Mucosa of rectum (tissue), 2 donors: Measurements from ENCODE around the gene GNAQ.
"Not testable (repeated sequence)": the region's sequence is repeated elsewhere in the genome, so short reads cannot be mapped to it uniquely, and the experiment has no call there.

Experiments used
- H3K27ac ChIP-seq, 2 donors: one replicate each; pipeline ENCODE4 v1.7.0; 2013; ENCODE audit warnings: inconsistent platforms in 2 of 2, low read depth in 2 of 2, low read length in 2 of 2
- H3K27me3 ChIP-seq, 2 donors: one replicate each; pipeline ENCODE4 v1.7.0; 2013; ENCODE audit warnings: low read length in 2 of 2; ENCODE audit not compliant: control insufficient read depth in 2 of 2, insufficient read depth in 2 of 2
- H3K36me3 ChIP-seq, 2 donors: one replicate each; pipeline ENCODE4 v1.7.0; 2013; ENCODE audit warnings: low read length in 2 of 2; ENCODE audit not compliant: control insufficient read depth in 2 of 2, insufficient read depth in 2 of 2
- H3K4me1 ChIP-seq, 2 donors: one replicate each; pipeline ENCODE4 v1.7.0; 2013; ENCODE audit warnings: low read length in 2 of 2, mild to moderate bottlenecking in 1 of 2; ENCODE audit not compliant: control insufficient read depth in 2 of 2, insufficient read depth in 2 of 2
- H3K4me3 ChIP-seq, 2 donors: one replicate each; pipeline ENCODE4 v1.7.0; 2013; ENCODE audit warnings: low read length in 2 of 2
- H3K9ac ChIP-seq, 2 donors: one replicate each; pipeline ENCODE4 v1.7.0; 2013; ENCODE audit warnings: low read length in 2 of 2, low read depth in 1 of 2, mild to moderate bottlenecking in 1 of 2
- H3K9me3 ChIP-seq, 2 donors: one replicate each; pipeline ENCODE4 v1.7.0; 2013; ENCODE audit warnings: low read length in 2 of 2; ENCODE audit not compliant: control insufficient read depth in 2 of 2
- donor health status: healthy.
- donor health status: Normal muscosa, but diverticular disease.

GNAQ gene

GRCh38 chr9:77887662-77888061, 143.9 kb downstream of the GNAQ start:
- no peak overlapping the region for H3K9ac ChIP-seq
- no peak overlapping the region for H3K4me3 ChIP-seq
- no peaks in the 10 kb centered on the region for H3K9me3 ChIP-seq
- no peaks in the 10 kb centered on the region for H3K36me3 ChIP-seq
- H3K4me1 ChIP-seq: peaks cover 6 to 8% of the 10 kb centered on the region in 2 donors
- no peaks in the 10 kb centered on the region for H3K27me3 ChIP-seq
- no peak overlapping the region for H3K27ac ChIP-seq

GRCh38 chr9:77885104-77885672, 146.4 kb downstream of the GNAQ start:
- no peak overlapping the region for H3K27ac ChIP-seq
- H3K36me3 ChIP-seq: no peaks in the 10 kb centered on the region
- no peaks in the 10 kb centered on the region for H3K9me3 ChIP-seq
- peaks cover 17 to 26% of the 10 kb centered on the region in 2 donors for H3K4me1 ChIP-seq
- no peak overlapping the region for H3K9ac ChIP-seq
- no peak overlapping the region for H3K4me3 ChIP-seq
- no peaks in the 10 kb centered on the region for H3K27me3 ChIP-seq

GRCh38 chr9:77883846-77884771, 147.5 kb downstream of the GNAQ start:
- peaks cover 18 to 34% of the 10 kb centered on the region in 2 donors for H3K4me1 ChIP-seq

GRCh38 chr9:77883133-77883532, 148.5 kb downstream of the GNAQ start:
- Histone ChIP-seq H3K27ac (no peak overlapping the region), H3K4me3 (no peak overlapping the region), H3K9me3 (no peaks in the 10 kb centered on the region), H3K27me3 (no peaks in the 10 kb centered on the region), H3K4me1 (peaks cover 18 to 34% of the 10 kb centered on the region in 2 donors), H3K36me3 (no peaks in the 10 kb centered on the region), H3K9ac (no peak overlapping the region)

More at GRCh38 chr9:77883846-77884771, 147.5 kb downstream of the GNAQ start:
- Histone ChIP-seq H3K36me3 (no peaks in the 10 kb centered on the region), H3K27me3 (no peaks in the 10 kb centered on the region), H3K27ac (no peak overlapping the region), H3K9me3 (no peaks in the 10 kb centered on the region), H3K4me3 (no peak overlapping the region), H3K9ac (no peak overlapping the region)

- Histone ChIP-seq H3K27me3 (no peaks in the 10 kb centered on the region), H3K4me1 (peaks cover 16 to 31% of the 10 kb centered on the region in 2 donors), H3K27ac (peak overlapping the region in 1 of 2 donors; percentile 59), H3K4me3 (no peak overlapping the region), H3K9me3 (no peaks in the 10 kb centered on the region), H3K9ac (no peak overlapping the region), H3K36me3 (no peaks in the 10 kb centered on the region)
These were observed 149.3 kb downstream of the GNAQ start for GRCh38 chr9:77882294-77882693.

- H3K9me3 ChIP-seq, H3K4me3 ChIP-seq, H3K36me3 ChIP-seq, H3K9ac ChIP-seq, H3K27me3 ChIP-seq: not testable (repeated sequence)
- Histone ChIP-seq H3K4me1 (peaks cover 16 to 31% of the 10 kb centered on the region in 2 donors), H3K27ac (peak overlapping the region; percentile 56 to 59)
These were observed 150.0 kb downstream of the GNAQ start for GRCh38 chr9:77881634-77882033.

- Histone ChIP-seq H3K27me3 (no peaks in the 10 kb centered on the region), H3K4me3 (no peak overlapping the region), H3K36me3 (no peaks in the 10 kb centered on the region), H3K27ac (peak overlapping the region; percentile 3 to 56), H3K9me3 (no peaks in the 10 kb centered on the region), H3K4me1 (peaks cover 16 to 31% of the 10 kb centered on the region in 2 donors), H3K9ac (no peak overlapping the region)
These were observed 150.5 kb downstream of the GNAQ start for GRCh38 chr9:77881111-77881510.

GRCh38 chr9:77879437-77879943, 152.1 kb downstream of the GNAQ start:
- H3K36me3 ChIP-seq: no peaks in the 10 kb centered on the region
- H3K9ac ChIP-seq: no peak overlapping the region
- H3K27me3 ChIP-seq: no peaks in the 10 kb centered on the region
- H3K4me1 ChIP-seq: peaks cover 16 to 33% of the 10 kb centered on the region in 2 donors
- peak overlapping the region; percentile 64 to 68 for H3K27ac ChIP-seq
- H3K4me3 ChIP-seq: no peak overlapping the region
- no peaks in the 10 kb centered on the region for H3K9me3 ChIP-seq

GRCh38 chr9:77878793-77879192, 152.8 kb downstream of the GNAQ start:
- not testable (repeated sequence) for H3K9me3 ChIP-seq, H3K27me3 ChIP-seq, H3K9ac ChIP-seq, H3K4me3 ChIP-seq, H3K36me3 ChIP-seq
- peaks cover 14 to 30% of the 10 kb centered on the region in 2 donors for H3K4me1 ChIP-seq
- peak overlapping the region in 1 of 2 donors; percentile 68 for H3K27ac ChIP-seq

- H3K27me3 ChIP-seq: no peaks in the 10 kb centered on the region
- no peak overlapping the region for H3K4me3 ChIP-seq
- peaks cover 12 to 30% of the 10 kb centered on the region in 2 donors for H3K4me1 ChIP-seq
- H3K9me3 ChIP-seq: no peaks in the 10 kb centered on the region
- H3K9ac ChIP-seq: no peak overlapping the region
- H3K36me3 ChIP-seq: no peaks in the 10 kb centered on the region
- H3K27ac ChIP-seq: no peak overlapping the region
These were observed 153.6 kb downstream of the GNAQ start for GRCh38 chr9:77877976-77878375.
